Aorta (tissue), 5 donors: Measurements from ENCODE around the gene GDE1. TPM values are rescaled to one million over a fixed set of nuclear protein-coding genes. Genes with fewer than 3 reads are reported as not detected.

Source experiments
- ATAC-seq: fragments of 200-7000 bp; cut with Tn5 transposase; one replicate; pipeline ENCODE4 v1.9.1; 2022; ENCODE audit warnings: moderate library complexity; ENCODE audit not compliant: low FRiP score
- DNase-seq, 2 donors: peaks; one replicate each; pipeline ENCODE4 v3.0.0-alpha.2; 2020
- H3K27ac ChIP-seq, 2 donors: one replicate each; pipeline ENCODE4 v1.5.1; 2013; ENCODE audit warnings: low read length in 2 of 2, mild to moderate bottlenecking in 2 of 2, moderate library complexity in 2 of 2, control low read depth in 1 of 2, inconsistent platforms in 1 of 2, low read depth in 1 of 2
- H3K27me3 ChIP-seq, 2 donors: one replicate each; pipeline ENCODE4 v1.6.1; 2013; ENCODE audit warnings: control low read depth in 1 of 2, low read length in 1 of 2, mild to moderate bottlenecking in 1 of 2, moderate library complexity in 1 of 2; ENCODE audit not compliant: insufficient read depth in 2 of 2, control insufficient read depth in 1 of 2
- H3K36me3 ChIP-seq, 2 donors: one replicate each; pipeline ENCODE4 v1.6.1; 2013; ENCODE audit warnings: control low read depth in 1 of 2, low read length in 1 of 2, mild to moderate bottlenecking in 1 of 2; ENCODE audit not compliant: insufficient read depth in 2 of 2, control insufficient read depth in 1 of 2
- H3K4me1 ChIP-seq, 2 donors: one replicate each; pipeline ENCODE4 v1.6.1; 2013; ENCODE audit warnings: low read length in 2 of 2, control low read depth in 1 of 2, mild to moderate bottlenecking in 1 of 2, moderate library complexity in 1 of 2; ENCODE audit not compliant: insufficient read depth in 2 of 2, control insufficient read depth in 1 of 2
- H3K4me3 ChIP-seq, 2 donors: one replicate each; pipeline ENCODE4 v1.5.1; 2013; ENCODE audit warnings: low read length in 2 of 2, control low read depth in 1 of 2, mild to moderate bottlenecking in 1 of 2
- H3K9me3 ChIP-seq: one replicate; pipeline ENCODE4 v1.6.1; 2013; ENCODE audit warnings: mild to moderate bottlenecking, low read length; ENCODE audit not compliant: control insufficient read depth
- whole genome bisulfite sequencing, 2 donors: extraction: QIAGEN DNeasy Blood & Tissue Kit; methylation state at CpG; one replicate each; pipeline ENCODE4 v1.1.7; 2013; 5-methylcytosine and 5-hydroxymethylcytosine counted together
- intact Hi-C, 2 donors: fragments of 100-400 bp; cut with DNase I; formaldehyde crosslinking; loops; one replicate each; pipeline versions ENCODE4 v1.14.2 to v1.15.0; 2022
- polyA plus RNA-seq, 2 donors: library from polyadenylated mRNA; stranded (reverse); fragments of 200-250 nt; gene quantifications; one replicate each; pipeline ENCODE4 v1.2.3, GENCODE V29; 2013
- total RNA-seq, 2 donors: library from RNA; stranded (reverse); fragmentation: NEBNext Ultra II Directional; extraction: Animal tissue kit (Norgen Biotek cat#: 25700); gene quantifications; one replicate each; pipeline ENCODE4 v1.2.1, GENCODE V29; 2021
- donor health status: healthy with polysubstance abuse.
- donor health status: Bipolar disorder and iron deficiency.
- donor health status: DM: no; HTN: no; CAD: no.
- donor health status: DM: no; HTN: no; CAD: no.
- donor health status: DM: yes; HTN: yes; CAD: no.

The GDE1 gene
- total and polyA plus RNA-seq, 4 donors: 33.5 to 55.0 (median 40.8) TPM

GRCh38 chr16:19520861-19521331, 1.0 kb downstream of the GDE1 start:
- Histone ChIP-seq H3K27me3 (no peaks in the 10 kb centered on the region), H3K27ac (peak overlapping the region in 1 of 2 donors; percentile 21), H3K4me3 (peak overlapping the region; percentile 72 to 91), H3K4me1 (peaks cover 0 to 3% of the 10 kb centered on the region in 2 donors), H3K9me3 (no peaks in the 10 kb centered on the region), H3K36me3 (peaks cover 0 to 4% of the 10 kb centered on the region in 2 donors)
- 1 to 5% methylated on average over 8 of the region's 8 CpGs for whole genome bisulfite sequencing, 2 donors
- ATAC-seq: no peak
- no peak for DNase-seq
- intact Hi-C loops: no loop called here

- Histone ChIP-seq H3K9me3 (no peaks in the 10 kb centered on the region), H3K36me3 (peaks cover 0 to 4% of the 10 kb centered on the region in 2 donors), H3K27me3 (no peaks in the 10 kb centered on the region), H3K27ac (no peak overlapping the region), H3K4me3 (no peak overlapping the region), H3K4me1 (peaks cover 0 to 3% of the 10 kb centered on the region in 2 donors)
- no peak for DNase-seq
- intact Hi-C loops: no loop called here
- 74 to 79% methylated on average over 2 of the region's 2 CpGs for WGBS, 2 donors
- ATAC-seq: no peak
Measured at GRCh38 chr16:19518388-19518787, 3.5 kb downstream of the GDE1 start.

- Histone ChIP-seq H3K4me1 (peaks cover 0 to 3% of the 10 kb centered on the region in 2 donors), H3K9me3 (no peaks in the 10 kb centered on the region), H3K36me3 (peaks cover 0 to 4% of the 10 kb centered on the region in 2 donors), H3K27me3 (no peaks in the 10 kb centered on the region), H3K4me3 (no peak overlapping the region), H3K27ac (no peak overlapping the region)
- DNase-seq (no peak), ATAC-seq (no peak)
- WGBS, 2 donors: 76 to 78% methylated on average over 8 of the region's 8 CpGs
- intact Hi-C loops: no loop called here
Measured at GRCh38 chr16:19517424-19518089, 4.3 kb downstream of the GDE1 start.

- intact Hi-C loops: no loop called here
- Histone ChIP-seq H3K36me3 (peaks cover 0 to 4% of the 10 kb centered on the region in 2 donors), H3K4me1 (peaks cover 0 to under 1% of the 10 kb centered on the region in 2 donors), H3K9me3 (no peaks in the 10 kb centered on the region), H3K27me3 (no peaks in the 10 kb centered on the region), H3K4me3 (no peak overlapping the region), H3K27ac (no peak overlapping the region)
- DNase-seq (no peak), ATAC-seq (no peak)
- WGBS, 2 donors: 92 to 96% methylated on average over 2 of the region's 2 CpGs
Measured at GRCh38 chr16:19515757-19516156, 6.1 kb downstream of the GDE1 start.

GRCh38 chr16:19513377-19514053, 8.4 kb downstream of the GDE1 start:
- Histone ChIP-seq H3K36me3 (peaks cover 1 to 4% of the 10 kb centered on the region in 2 donors), H3K4me3 (no peak overlapping the region), H3K4me1 (no peaks in the 10 kb centered on the region), H3K9me3 (no peaks in the 10 kb centered on the region), H3K27ac (no peak overlapping the region), H3K27me3 (no peaks in the 10 kb centered on the region)
- 87 to 90% methylated on average over 4 of the region's 4 CpGs for WGBS, 2 donors
- DNase-seq: no peak
- intact Hi-C loops: no loop called here
- ATAC-seq: no peak

- no peaks in the 10 kb centered on the region for H3K27me3 ChIP-seq
- H3K4me1 ChIP-seq: no peaks in the 10 kb centered on the region
- DNase-seq: no peak
- no peak overlapping the region for H3K27ac ChIP-seq
- peaks cover 1 to 4% of the 10 kb centered on the region in 2 donors for H3K36me3 ChIP-seq
- intact Hi-C loops: no loop called here
- no peak overlapping the region for H3K4me3 ChIP-seq
- no peak for ATAC-seq
- H3K9me3 ChIP-seq: no peaks in the 10 kb centered on the region
Measured at GRCh38 chr16:19512297-19512696, 9.6 kb downstream of the GDE1 start.

- no peaks in the 10 kb centered on the region for H3K9me3 ChIP-seq
- intact Hi-C loops: no loop called here
- no peaks in the 10 kb centered on the region for H3K27me3 ChIP-seq
- peaks cover 9 to 10% of the 10 kb centered on the region in 2 donors for H3K36me3 ChIP-seq
- no peak overlapping the region for H3K27ac ChIP-seq
- H3K4me3 ChIP-seq: no peak overlapping the region
- ATAC-seq (no peak), DNase-seq (no peak)
- 94 to 100% methylated on average over 2 of the region's 2 CpGs for WGBS, 2 donors
- no peaks in the 10 kb centered on the region for H3K4me1 ChIP-seq
Measured at GRCh38 chr16:19507867-19508266, 14.0 kb downstream of the GDE1 start.

GRCh38 chr16:19506965-19507364, 14.9 kb downstream of the GDE1 start:
- Histone ChIP-seq H3K27me3 (no peaks in the 10 kb centered on the region), H3K4me1 (no peaks in the 10 kb centered on the region), H3K36me3 (peaks cover 9 to 10% of the 10 kb centered on the region in 2 donors), H3K4me3 (no peak overlapping the region), H3K9me3 (no peaks in the 10 kb centered on the region), H3K27ac (no peak overlapping the region)
- no peak for DNase-seq
- no peak for ATAC-seq
- intact Hi-C loops: no loop called here
- 96 to 98% methylated on average over 4 of the region's 4 CpGs for WGBS, 2 donors
